Measurements from ENCODE around the gene MRTFB. TPM values are rescaled to one million over a fixed set of nuclear protein-coding genes. Genes with fewer than 3 reads are reported as not detected.
"Not testable (repeated sequence)": the region's sequence is repeated elsewhere in the genome, so short reads cannot be mapped to it uniquely, and the experiment has no call there.

Gene MRTFB
- 53.8 TPM for total RNA-seq
- long read RNA-seq, partial matches to known transcripts = 1 of 11 reads
- long read RNA-seq, other reads (novel, unspliced or antisense) = 9 of 11 reads

- peak; percentile 93 for DNase-seq (ENCODE audit: low spot score)
These were observed at the start of gene MRTFB for GRCh38 chr16:14070877-14071575. MRTFB (plus strand) TSS chr16:14071319; CDS start chr16:14140607, 69,288 bp downstream.

- not testable (repeated sequence) for DNase-seq (ENCODE audit: low spot score)
These were observed 47.6 kb upstream of the MRTFB start for GRCh38 chr16:14023526-14023925.

- no peak for DNase-seq (ENCODE audit: low spot score)
These were observed 46.8 kb upstream of the MRTFB start for GRCh38 chr16:14024283-14024682.

GRCh38 chr16:14026572-14027285 is 44.4 kb upstream of the MRTFB start:
- DNase-seq (ENCODE audit: low spot score) = no peak

- DNase-seq (ENCODE audit: low spot score) = no peak
These were observed 42.9 kb upstream of the MRTFB start for GRCh38 chr16:14028202-14028601.

- DNase-seq (ENCODE audit: low spot score) = no peak
These were observed 41.5 kb upstream of the MRTFB start for GRCh38 chr16:14029658-14030057.

- DNase-seq (ENCODE audit: low spot score) = no peak
These were observed 36.0 kb upstream of the MRTFB start for GRCh38 chr16:14035092-14035491.

GRCh38 chr16:14036889-14037288 is 34.2 kb upstream of the MRTFB start:
- DNase-seq (ENCODE audit: low spot score) = no peak

- no peak for DNase-seq (ENCODE audit: low spot score)
These were observed 33.2 kb upstream of the MRTFB start for GRCh38 chr16:14037960-14038359.

GRCh38 chr16:14041164-14041563 is 30.0 kb upstream of the MRTFB start:
- no peak for DNase-seq (ENCODE audit: low spot score)

GRCh38 chr16:14042706-14043105 is 28.4 kb upstream of the MRTFB start:
- no peak for DNase-seq (ENCODE audit: low spot score)

GRCh38 chr16:14043278-14043677 is 27.8 kb upstream of the MRTFB start:
- no peak for DNase-seq (ENCODE audit: low spot score)

GRCh38 chr16:14043793-14044192 is 27.3 kb upstream of the MRTFB start:
- DNase-seq (ENCODE audit: low spot score) = no peak

- DNase-seq (ENCODE audit: low spot score) = not testable (repeated sequence)
These were observed 23.8 kb upstream of the MRTFB start for GRCh38 chr16:14047121-14047859.

GRCh38 chr16:14050291-14051027 is 20.7 kb upstream of the MRTFB start:
- no peak for DNase-seq (ENCODE audit: low spot score)

GRCh38 chr16:14051103-14051729 is 19.9 kb upstream of the MRTFB start:
- no peak for DNase-seq (ENCODE audit: low spot score)

- DNase-seq (ENCODE audit: low spot score) = no peak
These were observed 14.1 kb upstream of the MRTFB start for GRCh38 chr16:14056970-14057369.

- DNase-seq (ENCODE audit: low spot score) = no peak
These were observed 13.2 kb upstream of the MRTFB start for GRCh38 chr16:14057878-14058382.

GRCh38 chr16:14061732-14062259 is 9.3 kb upstream of the MRTFB start:
- DNase-seq (ENCODE audit: low spot score) = no peak

GRCh38 chr16:14062261-14062660 is 8.9 kb upstream of the MRTFB start:
- DNase-seq (ENCODE audit: low spot score) = no peak
